Stimulated activated CD8-positive, alpha-beta memory T cell treated with anti-CD3 and anti-CD28 coated beads, Interleukin-7, amount 100 ng/mL, for 48 hours (primary cell): ENCODE data around the gene IFIT3.
A peak's percentile ranks its signal among the peaks of the same experiment; 100 is the strongest.
"Not testable (repeated sequence)": the region's sequence is repeated elsewhere in the genome, so short reads cannot be mapped to it uniquely, and the experiment has no call there.

Experiments used
- DNase-seq, 2 donors: peaks; one replicate each; pipeline ENCODE4 v3.0.0-alpha.2; 2020; ENCODE audit warnings: low read depth in 1 of 2; ENCODE audit errors: extremely low read depth in 1 of 2

IFIT3 gene, protein sequence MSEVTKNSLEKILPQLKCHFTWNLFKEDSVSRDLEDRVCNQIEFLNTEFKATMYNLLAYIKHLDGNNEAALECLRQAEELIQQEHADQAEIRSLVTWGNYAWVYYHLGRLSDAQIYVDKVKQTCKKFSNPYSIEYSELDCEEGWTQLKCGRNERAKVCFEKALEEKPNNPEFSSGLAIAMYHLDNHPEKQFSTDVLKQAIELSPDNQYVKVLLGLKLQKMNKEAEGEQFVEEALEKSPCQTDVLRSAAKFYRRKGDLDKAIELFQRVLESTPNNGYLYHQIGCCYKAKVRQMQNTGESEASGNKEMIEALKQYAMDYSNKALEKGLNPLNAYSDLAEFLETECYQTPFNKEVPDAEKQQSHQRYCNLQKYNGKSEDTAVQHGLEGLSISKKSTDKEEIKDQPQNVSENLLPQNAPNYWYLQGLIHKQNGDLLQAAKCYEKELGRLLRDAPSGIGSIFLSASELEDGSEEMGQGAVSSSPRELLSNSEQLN

GRCh38 chr10:89327803-89328441, at the start of gene IFIT3:
IFIT3 (plus strand) TSS chr10:89327997; CDS start chr10:89328074, 77 bp downstream.
- no peak for DNase-seq

DNA sequence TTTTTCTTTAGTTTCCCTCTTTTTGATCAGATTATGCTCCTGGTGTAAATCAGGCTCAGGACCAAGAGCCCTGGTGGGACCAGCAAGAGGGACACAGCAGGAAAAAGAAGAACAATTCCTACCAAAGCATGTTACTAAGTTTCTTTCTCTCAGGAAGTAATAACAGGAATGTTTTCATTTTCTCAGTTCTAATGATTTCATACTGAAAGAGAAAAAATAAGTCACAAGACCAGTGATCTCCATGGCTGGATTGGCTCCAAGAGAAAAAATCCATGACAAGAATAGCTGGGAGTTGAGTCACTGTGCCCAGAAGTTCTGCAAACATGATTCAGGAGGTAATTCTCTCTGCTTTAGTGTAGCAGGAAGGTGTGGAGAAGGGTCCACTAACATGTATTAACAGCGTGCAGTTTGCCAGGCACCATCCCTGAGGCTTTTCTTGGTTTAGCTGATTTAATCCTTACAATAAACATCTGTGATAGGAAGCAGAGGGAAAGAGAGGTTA, 49.7 kb upstream of the IFIT3 start:
- DNase-seq, result no peak

DNA sequence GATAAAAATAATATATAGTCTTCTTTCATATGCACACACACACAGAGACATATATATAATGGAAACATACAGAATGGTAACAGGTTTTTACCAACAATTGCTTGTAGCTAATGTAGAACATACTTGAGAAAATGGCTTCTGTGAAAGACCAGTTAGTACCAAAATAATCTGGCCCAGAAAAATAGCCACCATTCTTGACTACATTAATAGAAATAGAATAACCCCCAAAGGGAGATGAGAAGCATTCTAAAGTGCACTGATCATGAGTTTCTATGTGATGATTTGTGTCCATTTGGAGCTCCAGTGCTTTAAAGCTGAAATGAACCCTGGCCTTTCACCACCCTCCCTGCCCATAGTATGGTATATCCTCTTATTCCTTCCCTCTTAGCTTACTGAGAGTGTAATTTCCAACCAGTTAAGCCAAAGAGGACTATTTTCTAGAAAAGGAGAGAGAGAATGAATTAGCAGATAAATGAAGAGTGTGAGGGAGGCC, 48.9 kb upstream of the IFIT3 start:
- DNase-seq, result no peak

DNA sequence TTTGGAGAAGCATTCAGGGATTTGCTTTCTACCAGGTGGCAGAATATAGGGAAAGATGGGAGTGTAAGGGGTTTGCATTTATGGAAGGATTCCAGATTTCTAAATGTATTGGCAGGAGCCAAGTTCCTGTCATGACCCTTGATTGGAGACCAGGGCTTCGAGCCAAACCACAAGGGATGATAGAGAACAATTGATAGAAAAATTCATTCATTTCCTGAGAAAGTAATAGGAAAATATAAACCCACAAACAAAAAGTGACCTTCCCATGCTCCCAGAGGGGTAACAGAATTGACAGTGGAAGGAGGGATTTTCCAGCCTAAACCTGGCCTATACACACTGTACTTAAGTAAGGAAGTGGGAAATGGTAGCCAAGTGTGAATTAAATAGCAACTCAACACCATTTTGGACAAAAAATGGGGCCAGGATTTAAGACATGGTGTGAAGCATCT, 48.4 kb upstream of the IFIT3 start:
- DNase-seq, result no peak

GRCh38 chr10:89280508-89280907, 47.3 kb upstream of the IFIT3 start:
- no peak for DNase-seq

- no peak for DNase-seq
Observed at GRCh38 chr10:89281606-89282395, 46.0 kb upstream of the IFIT3 start.

GRCh38 chr10:89283025-89283935, 44.5 kb upstream of the IFIT3 start:
- no peak for DNase-seq

- no peak for DNase-seq
Observed at GRCh38 chr10:89283936-89284475, 43.8 kb upstream of the IFIT3 start.

DNA sequence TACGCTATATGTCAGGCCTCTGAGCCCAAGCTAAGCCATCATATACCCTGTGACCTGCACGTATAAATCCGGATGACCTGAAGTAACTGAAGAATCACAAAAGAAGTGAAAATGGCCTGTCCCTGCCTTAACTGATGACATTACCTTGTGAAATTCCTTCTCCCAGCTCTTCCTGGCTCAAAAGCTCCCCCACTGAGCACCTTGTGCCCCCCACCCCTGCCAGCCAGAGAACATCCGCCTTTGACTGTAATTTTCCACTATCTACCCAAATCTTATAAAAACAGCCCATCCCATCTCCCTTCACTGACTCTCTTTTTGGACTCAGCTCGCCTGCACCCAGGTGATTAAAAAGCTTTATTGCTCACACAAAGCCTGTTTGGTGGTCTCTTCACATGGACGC, 43.1 kb upstream of the IFIT3 start:
- not testable (repeated sequence) for DNase-seq

DNA sequence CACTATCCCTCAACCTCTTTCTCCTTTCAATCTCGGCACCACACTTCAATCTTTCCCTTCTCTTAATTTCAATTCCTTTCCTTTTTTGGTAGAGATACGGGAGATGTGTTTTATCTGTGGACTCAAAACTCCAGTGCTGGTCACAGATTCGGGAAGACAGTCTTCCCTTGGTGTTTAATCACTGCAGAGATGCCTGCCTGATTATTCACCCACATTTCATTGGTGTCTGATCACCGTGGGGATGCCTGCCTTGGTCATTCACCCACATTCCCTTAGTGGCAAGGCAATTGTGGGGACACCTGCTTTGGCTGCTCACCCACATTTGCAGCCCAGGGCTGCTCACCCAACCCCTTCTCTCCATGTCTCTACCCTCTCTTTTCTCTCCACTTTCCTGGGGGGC, 42.5 kb upstream of the IFIT3 start:
- DNase-seq, result not testable (repeated sequence)

DNA sequence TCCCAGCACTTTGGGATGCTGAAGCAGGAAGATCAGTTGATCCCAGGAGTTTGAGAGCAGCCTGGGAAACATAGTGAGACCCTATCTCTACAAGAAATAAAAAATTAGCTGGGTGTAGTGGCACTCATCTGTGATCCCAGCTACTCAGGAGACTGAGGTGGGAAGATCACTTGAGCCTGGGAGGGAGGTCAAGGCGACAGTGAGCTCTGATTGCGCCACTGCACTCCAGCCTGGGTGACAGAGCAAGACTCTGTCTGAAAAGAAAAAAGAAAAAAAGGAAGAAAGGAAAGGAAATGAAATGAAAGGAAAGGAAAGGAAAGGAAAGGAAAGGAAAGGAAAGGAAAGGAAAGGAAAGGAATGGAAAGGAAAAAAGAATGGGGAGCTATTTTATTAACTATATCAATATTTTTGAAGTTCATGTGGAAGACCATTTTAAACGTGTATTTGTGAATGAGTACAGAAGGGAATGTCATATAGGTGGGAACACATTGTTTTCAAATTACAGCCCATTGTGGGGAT, 33.0 kb upstream of the IFIT3 start:
- no peak for DNase-seq

GRCh38 chr10:89295597-89295996, 32.2 kb upstream of the IFIT3 start:
- DNase-seq, result no peak

DNA sequence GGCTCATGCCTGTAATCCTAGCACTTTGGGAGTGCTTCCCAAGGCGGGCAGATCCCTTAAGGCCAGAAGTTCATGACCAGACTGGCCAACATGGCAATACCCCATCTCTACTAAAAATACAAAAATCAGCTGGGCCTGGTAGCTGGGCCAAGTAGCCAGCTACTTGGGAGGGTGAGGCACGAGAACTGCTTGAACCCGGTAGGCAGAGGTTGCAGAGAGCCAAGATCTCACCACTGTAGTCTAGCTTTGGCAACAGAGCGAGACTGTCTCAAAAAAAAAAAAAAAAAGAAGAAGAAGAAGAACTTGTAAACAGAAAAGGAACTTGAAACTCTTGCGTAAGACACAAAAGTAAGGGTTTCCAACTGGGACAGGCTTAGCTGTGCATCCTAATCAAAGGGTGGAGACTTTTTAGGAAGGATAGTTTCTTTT, 31.6 kb upstream of the IFIT3 start:
- no peak for DNase-seq

DNA sequence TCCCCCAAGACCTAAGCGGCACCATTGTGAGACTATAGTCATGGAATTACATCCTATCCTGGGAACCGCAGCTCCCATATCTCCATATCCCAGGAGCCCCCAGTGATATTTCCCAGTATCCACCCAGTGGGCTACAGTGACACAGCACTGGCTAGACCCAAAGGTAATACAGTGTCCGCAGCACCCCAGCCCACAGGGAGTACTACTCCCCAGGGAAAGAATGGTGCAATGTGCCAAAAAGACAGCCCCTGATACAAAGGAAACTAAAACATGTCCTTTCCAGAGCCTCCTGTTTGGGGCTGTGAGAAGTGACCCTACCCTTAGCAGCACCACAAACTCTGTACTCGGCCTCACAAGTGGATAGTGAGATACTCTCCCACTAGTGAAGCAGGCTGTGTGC, 30.4 kb upstream of the IFIT3 start:
- DNase-seq, result no peak

- no peak for DNase-seq
Observed at GRCh38 chr10:89297791-89298190, 30.0 kb upstream of the IFIT3 start.

DNA sequence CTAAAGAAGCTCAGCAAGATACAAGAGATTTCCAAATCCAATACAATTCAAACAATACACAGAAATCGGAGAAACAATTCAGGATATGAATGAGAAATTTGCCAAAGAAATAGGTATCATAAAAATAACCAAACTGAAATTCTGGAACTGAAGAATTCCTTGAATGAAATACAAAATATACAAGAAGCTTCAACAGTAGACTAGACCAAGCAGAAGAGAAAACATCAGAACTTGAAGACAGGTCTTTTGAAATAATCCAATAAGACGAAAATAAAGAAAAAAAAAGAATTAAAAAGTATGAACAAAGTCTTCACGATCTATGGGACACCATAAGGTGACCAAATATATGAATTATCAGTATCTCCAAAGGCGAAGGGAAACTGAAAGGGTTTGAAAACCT, 28.8 kb upstream of the IFIT3 start:
- DNase-seq, result no peak

DNA sequence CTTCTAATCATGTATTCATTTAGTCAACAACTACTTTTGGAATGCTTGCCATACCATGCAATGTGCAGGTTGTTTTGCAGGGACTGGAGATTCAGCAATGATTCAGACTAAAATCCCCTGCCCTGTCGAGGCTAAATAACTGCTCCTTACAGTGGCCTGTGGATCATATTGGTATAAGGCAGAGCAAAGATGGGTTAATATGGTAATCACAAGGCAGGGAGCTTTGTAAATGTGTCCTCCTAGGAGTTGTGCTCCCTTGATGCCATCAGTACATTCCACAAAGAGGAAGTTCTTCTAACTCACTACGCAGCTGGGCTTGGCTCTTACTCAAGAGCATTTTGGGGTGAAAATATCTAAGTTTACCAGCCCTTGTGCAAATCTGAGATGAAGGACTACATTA, 26.6 kb upstream of the IFIT3 start:
- DNase-seq, result no peak

- peak in 1 of 2 donors; percentile 9 for DNase-seq
Observed at GRCh38 chr10:89301721-89302445, 25.9 kb upstream of the IFIT3 start, which contains the start of gene IFIT2. IFIT2 (plus strand) TSS chr10:89302046; CDS start chr10:89302124, 78 bp downstream.

DNA sequence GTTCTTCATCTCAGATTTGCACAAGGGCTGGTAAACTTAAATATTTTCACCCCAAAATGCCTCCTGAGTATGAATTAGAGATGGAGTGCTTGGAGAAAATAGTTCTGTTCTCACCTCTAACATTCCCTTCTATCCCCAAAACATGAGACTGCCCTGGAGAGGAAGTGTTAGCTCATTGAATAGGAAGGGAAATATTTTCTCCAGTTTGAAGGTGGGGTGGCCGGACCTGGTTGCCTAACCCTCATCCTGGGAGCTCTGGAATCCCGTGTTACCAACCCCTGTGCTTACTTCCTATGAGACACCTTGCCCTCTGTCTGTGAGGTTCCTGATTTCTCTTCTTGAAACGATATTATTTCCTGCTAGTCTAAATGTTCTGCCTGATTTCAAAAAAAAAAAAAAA, 25.2 kb upstream of the IFIT3 start:
- no peak for DNase-seq
